H1 (cell line): ENCODE measurements around the gene NUDT12. TPM values are rescaled to one million over a fixed set of nuclear protein-coding genes. Genes with fewer than 3 reads are reported as not detected.

ENCODE experiments used
- CTCF ChIA-PET: fragments of 300-600 bp; sonication (Branson Sonifier 250); formaldehyde crosslinking; loops from one replicate; lab custom pipeline; 2021; ENCODE audit not compliant: partially characterized antibody; lab: Charles Lee
- POLR2A ChIA-PET: fragments of 300-600 bp; sonication (Branson Sonifier 250); formaldehyde crosslinking; loops from one replicate; lab custom pipeline; 2021; ENCODE audit warnings: inconsistent platforms; ENCODE audit not compliant: partially characterized antibody; lab: Charles Lee
- DNase-seq, 2 experiments: peaks; one replicate each; pipeline versions ENCODE4 v3.0.0 to v3.0.0-alpha.2; 2010 to 2022; ENCODE audit warnings: low spot score in 2 of 2, low read depth in 1 of 2, mixed read lengths in 1 of 2
- FAIRE-seq: peaks from 2 replicates; lab custom pipeline; 2011; peaks lifted over from hg19 to GRCh38; lab: Jason Lieb, UNC
- H2AFZ ChIP-seq: 2 replicates; pipeline ENCODE4 v1.8.1; 2012; ENCODE audit warnings: low read length, inconsistent platforms
- H2AK5ac ChIP-seq: 2 replicates; pipeline ENCODE4 v1.6.1; 2013; ENCODE audit warnings: low read depth, low read length
- H2BK120ac ChIP-seq: replicated peaks from 2 replicates; pipeline ENCODE3; 2013; ENCODE audit warnings: low read depth, low read length, inconsistent platforms
- H2BK12ac ChIP-seq: 2 replicates; pipeline ENCODE4 v1.6.1; 2013; ENCODE audit warnings: low read depth, low read length
- H2BK15ac ChIP-seq: 2 replicates; pipeline ENCODE4 v1.6.1; 2013; ENCODE audit warnings: low read length
- H2BK20ac ChIP-seq: 2 replicates; pipeline ENCODE4 v1.6.1; 2013; ENCODE audit warnings: low read length
- H2BK5ac ChIP-seq: 2 replicates; pipeline ENCODE4 v1.6.1; 2013; ENCODE audit warnings: low read depth, low read length
- H3K14ac ChIP-seq: 2 replicates; pipeline ENCODE4 v1.6.1; 2013; ENCODE audit warnings: inconsistent platforms; ENCODE audit not compliant: insufficient read length
- H3K18ac ChIP-seq: 2 replicates; pipeline ENCODE4 v1.6.1; 2013; ENCODE audit warnings: low read length; ENCODE audit errors: extremely low read depth
- H3K23ac ChIP-seq: 2 replicates; pipeline ENCODE4 v1.6.1; 2013; ENCODE audit warnings: inconsistent platforms; ENCODE audit not compliant: insufficient read length
- H3K23me2 ChIP-seq: 2 replicates; pipeline ENCODE4 v1.6.1; 2013; ENCODE audit warnings: low read depth, low read length
- H3K27ac ChIP-seq: 2 replicates; pipeline ENCODE4 v1.6.1; 2011; ENCODE audit warnings: low read depth, low read length, inconsistent platforms
- H3K27me3 ChIP-seq, 4 experiments: replicated peaks in 1 of 4; 1 replicate in 1 of 4; 2 replicates in 3 of 4; pipeline versions ENCODE4 v1.6.1 to v1.8.1; 2011 to 2013; ENCODE audit warnings: low read length in 3 of 4, mild to moderate bottlenecking in 3 of 4, inconsistent platforms in 2 of 4, mixed read lengths in 2 of 4, moderate library complexity in 1 of 4; ENCODE audit not compliant: control insufficient read depth in 3 of 4, insufficient read depth in 3 of 4; ENCODE audit errors: extremely low read depth in 1 of 4
- H3K36me3 ChIP-seq, 4 experiments: 2 replicates each; pipeline versions ENCODE4 v1.6.1 to v1.8.1; 2011 to 2013; ENCODE audit warnings: mild to moderate bottlenecking in 4 of 4, low read length in 3 of 4, moderate library complexity in 2 of 4, control low read depth in 1 of 4, inconsistent platforms in 1 of 4; ENCODE audit not compliant: insufficient read depth in 4 of 4, control insufficient read depth in 2 of 4
- H3K4ac ChIP-seq: replicated peaks from 2 replicates; pipeline ENCODE3; 2013; ENCODE audit warnings: low read length, low read depth, mixed read lengths, inconsistent platforms; ENCODE audit not compliant: insufficient read length
- H3K4me1 ChIP-seq, 4 experiments: replicated peaks in 1 of 4; 1 replicate in 1 of 4; 2 replicates in 3 of 4; pipeline versions ENCODE4 v1.6.1 to v1.8.1; 2011 to 2013; ENCODE audit warnings: low read length in 3 of 4, inconsistent platforms in 2 of 4, mixed read lengths in 1 of 4; ENCODE audit not compliant: insufficient read depth in 4 of 4, control insufficient read depth in 3 of 4
- H3K4me2 ChIP-seq, 2 experiments: 2 replicates each; pipeline versions ENCODE4 v1.6.1 to v1.8.1; 2011 to 2013; ENCODE audit warnings: low read depth in 2 of 2, low read length in 2 of 2, control low read depth in 1 of 2, inconsistent platforms in 1 of 2, mild to moderate bottlenecking in 1 of 2; ENCODE audit not compliant: insufficient read depth in 1 of 2
- H3K4me3 ChIP-seq, 4 experiments: fragments of 200-600, 300-600 bp in 1 of 4; sonication (generic), shearing (Covaris generic), sonication (Bioruptor Twin) in 1 of 4; 2 replicates each; pipeline versions ENCODE4 v1.5.1 to v1.8.1; 2011 to 2016; ENCODE audit warnings: low read length in 4 of 4, low read depth in 3 of 4, control low read depth in 2 of 4, inconsistent platforms in 2 of 4, mild to moderate bottlenecking in 2 of 4, mixed read lengths in 1 of 4, moderate library complexity in 1 of 4; ENCODE audit not compliant: insufficient read depth in 2 of 4; ENCODE audit errors: extremely low read depth in 1 of 4
- H3K56ac ChIP-seq: replicated peaks from 2 replicates; pipeline ENCODE3; 2013; ENCODE audit warnings: low read depth, mild to moderate bottlenecking, mixed read lengths, low read length, inconsistent platforms; ENCODE audit not compliant: insufficient read length
- H3K79me1 ChIP-seq: 2 replicates; pipeline ENCODE4 v1.6.1; 2013; ENCODE audit warnings: low read depth, low read length, control low read depth
- H3K79me2 ChIP-seq, 2 experiments: 2 replicates each; pipeline versions ENCODE4 v1.6.1 to v1.8.1; 2012 to 2013; ENCODE audit warnings: low read length in 2 of 2, mild to moderate bottlenecking in 2 of 2, inconsistent platforms in 1 of 2; ENCODE audit not compliant: insufficient read depth in 2 of 2, control insufficient read depth in 1 of 2
- H3K9ac ChIP-seq, 4 experiments: replicated peaks in 1 of 4; 1 replicate in 1 of 4; 2 replicates in 3 of 4; pipeline versions ENCODE4 v1.6.1 to v1.8.1; 2011 to 2013; ENCODE audit warnings: low read depth in 3 of 4, low read length in 3 of 4, control low read depth in 2 of 4, mild to moderate bottlenecking in 2 of 4, moderate library complexity in 2 of 4, inconsistent platforms in 1 of 4; ENCODE audit errors: extremely low read depth in 1 of 4
- H3K9me3 ChIP-seq, 2 experiments: 2 replicates each; pipeline versions ENCODE4 v1.6.1 to v1.8.1; 2012 to 2013; ENCODE audit warnings: mild to moderate bottlenecking in 2 of 2, moderate library complexity in 2 of 2, control low read depth in 1 of 2, inconsistent platforms in 1 of 2, low read depth in 1 of 2, low read length in 1 of 2, mixed read lengths in 1 of 2; ENCODE audit not compliant: insufficient read depth in 2 of 2
- H4K20me1 ChIP-seq, 2 experiments: replicated peaks in 1 of 2; 2 replicates each; pipeline versions ENCODE3 to v1.8.1; 2011 to 2013; ENCODE audit warnings: inconsistent platforms in 2 of 2, low read length in 2 of 2, mild to moderate bottlenecking in 1 of 2; ENCODE audit not compliant: insufficient read depth in 2 of 2, control insufficient read depth in 1 of 2
- H4K5ac ChIP-seq: 2 replicates; pipeline ENCODE4 v1.6.1; 2013; ENCODE audit warnings: low read length, low read depth, mixed read lengths, inconsistent platforms; ENCODE audit not compliant: insufficient read length
- H4K8ac ChIP-seq: 2 replicates; pipeline ENCODE4 v1.8.0; 2013; ENCODE audit warnings: mild to moderate bottlenecking, moderate library complexity, low read length, inconsistent platforms; ENCODE audit not compliant: insufficient read depth; ENCODE audit errors: extremely low read depth
- H4K91ac ChIP-seq: replicated peaks from 2 replicates; pipeline ENCODE3; 2013; ENCODE audit warnings: low read length, mixed read lengths, inconsistent platforms; ENCODE audit not compliant: insufficient read length
- BRCA1 ChIP-seq: IDR thresholded peaks from 2 replicates; pipeline ENCODE4 v1.6.1; 2012; ENCODE audit warnings: low read depth, low read length, improper control_type of control experiment
- EP300 ChIP-seq, 2 experiments: IDR thresholded peaks; 1 replicate in 1 of 2; 2 replicates in 1 of 2; pipeline ENCODE4 v1.6.1; 2011 to 2012; ENCODE audit warnings: low read depth in 2 of 2, low read length in 2 of 2, mild to moderate bottlenecking in 2 of 2, borderline replicate concordance in 1 of 2, inconsistent platforms in 1 of 2, moderate library complexity in 1 of 2
- FOSL1 ChIP-seq: IDR thresholded peaks from 2 replicates; pipeline ENCODE4 v1.6.1; 2011; ENCODE audit warnings: mild to moderate bottlenecking, low read depth, low read length, moderate library complexity; ENCODE audit not compliant: insufficient read depth
- GABPA ChIP-seq: IDR thresholded peaks from 2 replicates; pipeline ENCODE4 v1.6.1; 2011; ENCODE audit warnings: mild to moderate bottlenecking, low read length, moderate library complexity, borderline replicate concordance; ENCODE audit not compliant: insufficient read depth
- JUND ChIP-seq: IDR thresholded peaks from 2 replicates; pipeline ENCODE4 v1.6.1; 2011; ENCODE audit warnings: mild to moderate bottlenecking, improper control_type of control experiment, low read length
- NRF1 ChIP-seq: IDR thresholded peaks from 2 replicates; pipeline ENCODE4 v1.6.1; 2011; ENCODE audit warnings: mild to moderate bottlenecking, low read depth, low read length, improper control_type of control experiment
- RBBP5 ChIP-seq: IDR thresholded peaks from 2 replicates; pipeline ENCODE4 v1.7.1; 2012; ENCODE audit warnings: low read depth, mild to moderate bottlenecking, inconsistent platforms, low read length, moderate library complexity, borderline replicate concordance
- RNF2 ChIP-seq: fragments of 200-900, 300-1000 bp; sonication (generic); IDR thresholded peaks from 2 replicates; pipeline ENCODE4 v1.7.1; 2016; ENCODE audit warnings: borderline replicate concordance, low read depth, mild to moderate bottlenecking, antibody characterized with exemption, low read length; ENCODE audit not compliant: poor library complexity, severe bottlenecking; ENCODE audit errors: missing control alignments
- SIN3A ChIP-seq, 2 experiments: IDR thresholded peaks in 1 of 2; conservative IDR thresholded peaks in 1 of 2; 2 replicates each; pipeline ENCODE4 v1.6.1; 2011 to 2012; ENCODE audit warnings: low read length in 2 of 2, improper control_type of control experiment in 1 of 2, low read depth in 1 of 2, mild to moderate bottlenecking in 1 of 2
- TBP ChIP-seq: IDR thresholded peaks from 2 replicates; pipeline ENCODE4 v1.6.1; 2011; ENCODE audit warnings: low read depth, low read length, improper control_type of control experiment
- WGBS, 2 experiments: shearing (Covaris generic) in 1 of 2; methylation state at CpG; one replicate each; pipeline versions ENCODE4 v1.1.6 to v1.1.7; 2013 to 2015; ENCODE audit warnings: low lambda C conversion rate in 2 of 2, mixed read lengths in 2 of 2, inconsistent platforms in 1 of 2, low coverage in 1 of 2, missing lambda C conversion rate in 1 of 2; ENCODE audit not compliant: insufficient replicate concordance in 2 of 2, insufficient coverage in 1 of 2, insufficient read length in 1 of 2; ENCODE audit errors: extremely low coverage in 1 of 2, missing lambda C conversion rate in 1 of 2; 5-methylcytosine and 5-hydroxymethylcytosine counted together
- polyA plus RNA-seq, 7 experiments: library from polyadenylated mRNA; depleted of rRNA in 3 of 7; stranded (reverse) in 5 of 7; unstranded in 2 of 7; fragments of >200 nt in 5 of 7; fragments of 200-250 nt in 2 of 7; gene quantifications; 1 replicate in 5 of 7; 2 replicates in 1 of 7; 4 replicates in 1 of 7; pipeline versions ENCODE4 v1.2.1 to v1.2.3, GENCODE V29; 2011 to 2013; ENCODE audit warnings: missing spikeins in 2 of 7, mixed read lengths in 2 of 7
- total RNA-seq: library from RNA; stranded (reverse); fragmentation: NEBNext Ultra II Directional; extraction: Animal tissue kit (Norgen Biotek cat#: 25700); gene quantifications from 2 replicates; pipeline ENCODE4 v1.2.1, GENCODE V29; 2021

NUDT12 gene
- total and polyA plus RNA-seq, 2 of the 8 experiments (the other 6 are each of a cell fraction or from before 2014, with no cell fraction given) = 3.6 to 12.5 TPM

- no peaks in the 10 kb centered on the region for H3K23me2 ChIP-seq
- H3K27ac ChIP-seq = no peak overlapping the region
- no peaks in the 10 kb centered on the region for H3K4me1 ChIP-seq
- no peak overlapping the region for H3K18ac ChIP-seq
- H2BK5ac ChIP-seq = no peak overlapping the region
- H3K23ac ChIP-seq = no peak overlapping the region
- no peak overlapping the region for H3K4ac ChIP-seq
- H3K79me1 ChIP-seq = no peaks in the 10 kb centered on the region
- no peaks in the 10 kb centered on the region for H3K79me2 ChIP-seq
- H3K14ac ChIP-seq = no peak overlapping the region
- H4K20me1 ChIP-seq = no peaks in the 10 kb centered on the region
- no peak overlapping the region for H3K56ac ChIP-seq
- no peak for DNase-seq
- ChIA-PET CTCF (no interaction called here), POLR2A (no interaction called here)
- no peak overlapping the region for H2BK120ac ChIP-seq
- no peaks in the 10 kb centered on the region for H3K27me3 ChIP-seq
- TF ChIP-seq FOSL1 = no peak
- no peak for TF ChIP-seq RBBP5
- no peak for TF ChIP-seq TBP
- no peak for TF ChIP-seq GABPA
- no peak for TF ChIP-seq RNF2
- no peak for TF ChIP-seq SIN3A (conservative IDR thresholded peaks at IDR 0.05 in 1 of 2, IDR thresholded peaks at IDR 0.05 in 1 of 2; ENCODE audit: low read depth in 1 of 2, low read length in 2 of 2)
- no peak for TF ChIP-seq EP300 (IDR thresholded peaks at IDR 0.05; ENCODE audit: borderline replicate concordance in 1 of 2, low read depth in 2 of 2, low read length in 2 of 2)
- TF ChIP-seq BRCA1 = no peak
- TF ChIP-seq JUND = no peak
- no peak for TF ChIP-seq NRF1
- H2AFZ ChIP-seq = no peak overlapping the region
- H3K9ac ChIP-seq = no peak overlapping the region
- no peak for FAIRE-seq
- H2BK15ac ChIP-seq = no peak overlapping the region
- H2BK20ac ChIP-seq = no peak overlapping the region
- H4K8ac ChIP-seq = no peak overlapping the region
- no peak overlapping the region for H4K91ac ChIP-seq
- H2BK12ac ChIP-seq = no peak overlapping the region
- H4K5ac ChIP-seq = no peak overlapping the region
- no peaks in the 10 kb centered on the region for H3K9me3 ChIP-seq
- H3K4me3 ChIP-seq = no peak overlapping the region
- H3K36me3 ChIP-seq = peaks cover 0 to 9% (median 2%) of the 10 kb centered on the region in 4 experiments; a peak in 2 of 8 replicates
- no peak overlapping the region for H2AK5ac ChIP-seq
- H3K4me2 ChIP-seq = no peak overlapping the region
- 95% methylated on average over 2 of the region's 2 CpGs; no CpG with 5 or more reads in 1 of the 2 experiments for WGBS, 2 experiments
Measured at GRCh38 chr5:103546858-103547257, 15.7 kb downstream of the NUDT12 start.
